MCF 10A (cell line): ENCODE measurements around the gene RETSAT. TPM values are rescaled to one million over a fixed set of nuclear protein-coding genes. Genes with fewer than 3 reads are reported as not detected.

Source experiments
- BruUV-seq: library from RNA; stranded (reverse); fragments of 400-500 nt; replicated peaks from 2 replicates; lab custom pipeline; 2021; lab: Mats Ljungman, UMichigan
- CTCF ChIA-PET: fragments of 300-600 bp; sonication (Branson Sonifier 250); formaldehyde crosslinking; extraction: SDS; loops from one replicate; lab custom pipeline; 2021; ENCODE audit warnings: antibody characterized with exemption, inconsistent platforms; lab: Yijun Ruan, JAX
- POLR2A ChIA-PET: fragments of 300-600, 350-650 bp; sonication (Branson Sonifier 250); formaldehyde crosslinking; extraction: SDS; loops from one replicate; lab custom pipeline; 2020; ENCODE audit warnings: antibody characterized with exemption, inconsistent platforms; lab: Yijun Ruan, JAX
- DNase-seq: peaks from one replicate; pipeline ENCODE4 v3.0.0-alpha.2; 2018; ENCODE audit not compliant: unreplicated experiment
- H3K27ac Mint-ChIP-seq: one replicate; pipeline ENCODE4 v1.8.0; 2022; ENCODE audit warnings: mild to moderate bottlenecking, low read depth, mixed read lengths; ENCODE audit not compliant: unreplicated experiment
- H3K27me3 Mint-ChIP-seq: one replicate; pipeline ENCODE4 v1.8.0; 2022; ENCODE audit warnings: mixed read lengths; ENCODE audit not compliant: insufficient read depth, unreplicated experiment
- H3K36me3 Mint-ChIP-seq: one replicate; pipeline ENCODE4 v1.8.0; 2022; ENCODE audit warnings: mild to moderate bottlenecking, moderate library complexity, mixed read lengths; ENCODE audit not compliant: insufficient read depth, unreplicated experiment
- H3K4me1 Mint-ChIP-seq: one replicate; pipeline ENCODE4 v1.8.0; 2022; ENCODE audit warnings: mixed read lengths; ENCODE audit not compliant: insufficient read depth, unreplicated experiment
- H3K4me3 Mint-ChIP-seq: one replicate; pipeline ENCODE4 v1.8.0; 2022; ENCODE audit warnings: mild to moderate bottlenecking, moderate library complexity, mixed read lengths; ENCODE audit not compliant: unreplicated experiment
- H3K9me3 Mint-ChIP-seq: one replicate; pipeline ENCODE4 v1.8.0; 2022; ENCODE audit warnings: mixed read lengths; ENCODE audit not compliant: unreplicated experiment
- intact Hi-C: fragments of 100-400 bp; cut with micrococcal nuclease; formaldehyde crosslinking; loops from 2 replicates; pipeline ENCODE4 v1.14.1; 2022
- total RNA-seq: library from RNA; stranded (reverse); gene quantifications from 2 replicates; pipeline ENCODE4 v1.2.3, GENCODE V29; 2022
- TF ChIP-seq, protein P1 (sequence below): fragments of 200-600 bp; IDR thresholded peaks from one replicate; pipeline ENCODE4 v1.8.0; 2022; ENCODE audit warnings: antibody characterized with exemption, mild to moderate bottlenecking; ENCODE audit not compliant: unreplicated experiment

Gene RETSAT
- total RNA-seq, 1 experiment from 2014 or later: 60.4 TPM

DNA sequence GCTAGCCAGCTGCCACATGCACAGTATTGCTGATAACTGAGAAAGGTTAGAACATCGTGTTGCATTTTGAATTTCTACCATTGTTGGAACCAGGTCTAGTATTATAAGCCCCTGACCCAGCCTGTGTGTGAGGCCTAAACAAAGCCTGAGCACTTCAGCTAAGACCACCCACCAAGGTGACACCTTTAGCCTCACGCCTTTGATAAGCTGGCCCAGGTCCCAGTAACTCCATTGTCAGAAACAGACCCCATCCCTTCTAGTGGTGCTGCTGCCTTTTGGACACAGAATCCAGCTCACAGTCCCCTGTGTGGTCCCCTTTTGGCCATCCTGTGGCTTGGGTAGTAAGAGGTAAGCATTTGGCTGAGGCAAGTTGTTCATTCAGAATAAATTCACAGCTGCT lies 1.9 kb upstream of the RETSAT start:
- H3K27ac Mint-ChIP-seq: no peak overlapping the region
- intact Hi-C loops: no loop called here
- H3K4me1 Mint-ChIP-seq: peaks cover 10% of the 10 kb centered on the region
- BruUV-seq: no TSS peak
- CTCF ChIA-PET: interaction anchor here (1.6 kb wide), 1 partner anchor 10 kb away, joined by 5 read pairs; no protein-coding TSS in a partner anchor
- H3K27me3 Mint-ChIP-seq: no peaks in the 10 kb centered on the region
- DNase-seq: no peak
- no peak overlapping the region for H3K4me3 Mint-ChIP-seq
- H3K36me3 Mint-ChIP-seq: peaks cover 55% of the 10 kb centered on the region
- no peaks in the 10 kb centered on the region for H3K9me3 Mint-ChIP-seq
- POLR2A ChIA-PET: interaction anchor here (1.3 to 5.1 kb wide), 3 partner anchors 29 to 183 kb away, joined by 9 to 40 read pairs (median 36); partner anchors contain the start of genes MAT2A and TGOLN2
- TF ChIP-seq, protein P1, sequence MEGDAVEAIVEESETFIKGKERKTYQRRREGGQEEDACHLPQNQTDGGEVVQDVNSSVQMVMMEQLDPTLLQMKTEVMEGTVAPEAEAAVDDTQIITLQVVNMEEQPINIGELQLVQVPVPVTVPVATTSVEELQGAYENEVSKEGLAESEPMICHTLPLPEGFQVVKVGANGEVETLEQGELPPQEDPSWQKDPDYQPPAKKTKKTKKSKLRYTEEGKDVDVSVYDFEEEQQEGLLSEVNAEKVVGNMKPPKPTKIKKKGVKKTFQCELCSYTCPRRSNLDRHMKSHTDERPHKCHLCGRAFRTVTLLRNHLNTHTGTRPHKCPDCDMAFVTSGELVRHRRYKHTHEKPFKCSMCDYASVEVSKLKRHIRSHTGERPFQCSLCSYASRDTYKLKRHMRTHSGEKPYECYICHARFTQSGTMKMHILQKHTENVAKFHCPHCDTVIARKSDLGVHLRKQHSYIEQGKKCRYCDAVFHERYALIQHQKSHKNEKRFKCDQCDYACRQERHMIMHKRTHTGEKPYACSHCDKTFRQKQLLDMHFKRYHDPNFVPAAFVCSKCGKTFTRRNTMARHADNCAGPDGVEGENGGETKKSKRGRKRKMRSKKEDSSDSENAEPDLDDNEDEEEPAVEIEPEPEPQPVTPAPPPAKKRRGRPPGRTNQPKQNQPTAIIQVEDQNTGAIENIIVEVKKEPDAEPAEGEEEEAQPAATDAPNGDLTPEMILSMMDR: no peak

GRCh38 chr2:85355521-85355920 lies 1.2 kb upstream of the RETSAT start:
- no TSS peak for BruUV-seq
- Mint-ChIP-seq H3K27me3 (no peaks in the 10 kb centered on the region), H3K4me3 (peak overlapping the region; percentile 97), H3K9me3 (no peaks in the 10 kb centered on the region), H3K4me1 (peaks cover 10% of the 10 kb centered on the region), H3K36me3 (peaks cover 55% of the 10 kb centered on the region), H3K27ac (peak overlapping the region; percentile 98)
- intact Hi-C loops: loop anchor here (2.0 kb wide), 1 partner anchor 247 kb away; the partner anchor contains the start of gene TMEM150A
- ChIA-PET CTCF (interaction anchor here (1.6 to 1.8 kb wide), 2 partner anchors 9 to 197 kb away, joined by 5 read pairs; no protein-coding TSS in a partner anchor), POLR2A (interaction anchor here (1.1 to 5.8 kb wide), 19 partner anchors 11 to 248 kb away, joined by 3 to 121 read pairs (median 6); partner anchors contain the start of genes GGCX, MAT2A, RNF181 and SH2D6)
- no peak for DNase-seq
- TF ChIP-seq, protein P1: no peak

DNA sequence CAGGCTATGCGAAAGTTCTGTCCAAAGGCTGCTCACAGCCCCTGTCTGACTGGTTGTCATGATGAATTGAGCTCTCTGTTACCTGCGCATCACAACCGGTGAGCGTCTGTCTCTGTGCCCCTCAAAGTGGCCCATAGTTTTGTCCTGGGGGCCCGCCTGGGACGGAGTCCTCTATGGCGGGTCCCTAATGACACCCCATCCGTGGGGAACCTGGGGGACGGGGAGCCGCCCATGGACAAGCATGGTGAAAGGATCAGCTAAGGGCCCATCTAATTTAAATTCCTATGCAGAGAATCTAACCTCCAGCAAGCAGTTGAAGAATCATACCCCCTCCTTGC lies 714 bp upstream of the RETSAT start:
- POLR2A ChIA-PET: interaction anchor here (0.5 to 5.8 kb wide), 30 partner anchors 11 to 435 kb away, joined by 3 to 121 read pairs (median 6); partner anchors contain the start of genes C2orf68, GGCX, MAT2A and RNF181
- DNase-seq: no peak
- TSS peak; percentile 53 for BruUV-seq

GRCh38 chr2:85353876-85354285 lies 447 bp downstream of the RETSAT start:
- TF ChIP-seq, protein P1: no peak
- peak; percentile 48 for DNase-seq
- Mint-ChIP-seq H3K9me3 (no peaks in the 10 kb centered on the region), H3K36me3 (peaks cover 53% of the 10 kb centered on the region), H3K4me3 (peak overlapping the region; percentile 97), H3K4me1 (peaks cover 10% of the 10 kb centered on the region), H3K27ac (peak overlapping the region; percentile 98), H3K27me3 (no peaks in the 10 kb centered on the region)
- ChIA-PET POLR2A (interaction anchor here (0.6 to 5.8 kb wide), 39 partner anchors 10 to 285 kb away, joined by 3 to 121 read pairs (median 4); partner anchors contain the start of genes C2orf68, GGCX, MAT2A and RNF181), CTCF (interaction anchor here (0.5 to 1.8 kb wide), 8 partner anchors 23 to 780 kb away, joined by 3 to 5 read pairs (median 3); no protein-coding TSS in a partner anchor)
- intact Hi-C loops: loop anchor here (1.0 to 5.0 kb wide), 4 partner anchors 26 to 249 kb away; partner anchors contain the start of genes CAPG and TMEM150A
- BruUV-seq: TSS peak; percentile 78

More for the DNA sequence above, 714 bp upstream of the RETSAT start:
- Mint-ChIP-seq H3K9me3 (no peaks in the 10 kb centered on the region), H3K27ac (peak overlapping the region; percentile 98), H3K4me1 (peaks cover 10% of the 10 kb centered on the region), H3K36me3 (peaks cover 55% of the 10 kb centered on the region), H3K4me3 (peak overlapping the region; percentile 97), H3K27me3 (no peaks in the 10 kb centered on the region)
- TF ChIP-seq, protein P1: no peak
- CTCF ChIA-PET: interaction anchor here (0.6 to 1.8 kb wide), 3 partner anchors 9 to 197 kb away, joined by 3 to 5 read pairs (median 5); no protein-coding TSS in a partner anchor
- intact Hi-C loops: loop anchor here (2.0 kb wide), 1 partner anchor 248 kb away; the partner anchor contains the start of gene TMEM150A
